VCaP (cell line): Measurements from ENCODE around the gene RGP1.

ENCODE experiments used
- H3K27ac ChIP-seq: fragments of 450-650 bp; 2 replicates; pipeline ENCODE4 v1.5.1; 2017
- CTCF ChIP-seq: fragments of 450-650 bp; conservative IDR thresholded peaks from 2 replicates; pipeline ENCODE4 v1.5.1; 2017; ENCODE audit warnings: mild to moderate bottlenecking, moderate library complexity

RGP1 gene

DNA sequence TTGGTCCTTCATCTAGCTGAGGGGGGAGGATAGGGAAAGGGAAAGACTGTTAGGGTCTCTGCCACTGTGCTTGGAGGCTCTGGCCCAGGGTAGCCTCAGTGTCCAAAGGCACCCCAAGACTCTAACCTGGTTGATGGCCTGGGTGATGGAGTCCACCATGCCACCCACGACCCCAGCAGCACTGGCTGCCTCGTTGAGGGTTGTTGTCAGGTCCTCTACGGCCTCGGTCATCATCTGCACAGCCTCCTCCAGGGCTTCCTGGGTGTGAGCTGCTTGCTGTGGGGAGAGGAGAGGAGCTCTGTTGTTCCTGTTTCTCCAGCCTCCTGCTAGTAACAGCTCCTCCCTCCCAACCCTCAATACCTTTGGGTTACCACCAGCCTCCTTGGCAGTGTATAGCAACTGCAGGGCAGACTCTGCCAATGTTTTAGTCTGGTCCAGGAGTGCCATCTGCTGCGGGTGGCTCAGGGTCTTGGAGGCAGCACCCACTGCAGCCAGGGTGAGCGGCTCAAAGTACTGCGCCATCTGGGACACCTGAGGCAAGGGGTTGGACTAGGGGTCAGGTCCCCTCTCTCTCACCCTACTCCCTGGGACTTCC is 43.2 kb upstream of the RGP1 start:
- no peak for TF ChIP-seq CTCF
- no peak overlapping the region for H3K27ac ChIP-seq

GRCh38 chr9:35706951-35707350 is 42.1 kb upstream of the RGP1 start:
- H3K27ac ChIP-seq = no peak overlapping the region
- TF ChIP-seq CTCF = no peak

GRCh38 chr9:35708146-35708545 is 40.9 kb upstream of the RGP1 start:
- no peak overlapping the region for H3K27ac ChIP-seq
- TF ChIP-seq CTCF = no peak

GRCh38 chr9:35710818-35711500 is 38.1 kb upstream of the RGP1 start:
- H3K27ac ChIP-seq = no peak overlapping the region
- TF ChIP-seq CTCF = no peak

- H3K27ac ChIP-seq = no peak overlapping the region
- no peak for TF ChIP-seq CTCF
Measured at GRCh38 chr9:35711501-35712428, 37.3 kb upstream of the RGP1 start.

DNA sequence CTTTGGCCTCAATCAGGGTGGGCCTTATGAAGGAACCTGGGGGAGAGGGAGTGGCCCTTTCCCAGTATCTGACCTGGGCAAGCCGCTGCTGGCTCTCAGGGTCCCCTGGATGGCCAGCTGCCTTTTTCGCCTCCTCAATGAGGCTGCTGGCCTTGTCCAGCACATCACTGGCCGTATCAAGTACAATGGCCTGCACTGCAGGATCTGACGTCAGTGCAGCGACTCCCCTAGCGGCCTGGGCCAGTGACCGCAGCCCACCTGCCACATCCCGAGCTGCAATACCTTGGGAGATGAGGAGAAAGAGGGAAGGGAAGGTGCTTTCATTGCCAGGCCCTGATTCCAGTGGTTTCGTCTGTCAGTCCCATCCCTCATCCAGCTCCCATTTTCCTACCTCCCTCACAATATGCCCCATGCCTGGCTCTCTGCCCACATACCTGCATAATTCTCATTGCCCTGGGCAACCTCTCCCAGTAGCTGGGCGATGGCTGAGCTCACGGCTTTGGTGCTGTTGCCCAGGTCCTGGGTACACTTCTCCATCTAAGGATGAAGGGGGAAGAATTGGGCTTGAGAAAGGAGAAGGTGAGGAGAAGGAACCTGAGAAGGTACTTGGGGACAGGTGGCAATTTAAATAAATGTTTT is 36.2 kb upstream of the RGP1 start:
- peak; percentile 16 for TF ChIP-seq CTCF
- H3K27ac ChIP-seq = no peak overlapping the region

DNA sequence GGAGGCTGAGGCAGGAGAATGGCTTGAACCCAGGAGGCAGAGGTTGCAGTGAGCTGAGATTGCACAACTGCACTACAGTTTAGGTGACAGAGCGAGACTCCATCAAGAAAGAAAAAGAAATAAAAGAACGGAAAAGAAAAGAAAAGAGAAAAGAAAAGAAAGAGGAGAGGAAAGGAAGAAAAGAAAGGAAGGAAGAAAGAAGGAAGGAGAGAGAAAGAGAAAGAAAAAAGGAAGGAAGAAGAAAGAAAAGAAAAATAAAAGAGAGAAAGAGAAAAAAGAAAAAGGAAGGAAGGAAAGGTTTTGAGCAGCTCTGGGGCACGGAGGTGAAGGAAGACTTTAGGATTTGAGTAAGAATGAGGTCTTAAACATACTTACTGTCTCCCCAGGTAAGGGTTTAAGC is 35.5 kb upstream of the RGP1 start:
- no peak overlapping the region for H3K27ac ChIP-seq
- TF ChIP-seq CTCF = no peak
